Suprapubic skin (tissue), 4 donors: ENCODE results near the gene PRR36.

Source experiments
- EP300 ChIP-seq: sonication (generic); formaldehyde crosslinking; IDR thresholded peaks from one replicate; pipeline ENCODE4 v1.6.1; 2017; ENCODE audit warnings: antibody characterized with exemption
- POLR2A ChIP-seq, 2 donors: fragments of 450-650 bp; IDR thresholded peaks; one replicate each; pipeline ENCODE4 v1.6.1; 2017; ENCODE audit warnings: antibody characterized with exemption in 2 of 2, mild to moderate bottlenecking in 2 of 2, moderate library complexity in 2 of 2
- POLR2AphosphoS5 ChIP-seq, 3 donors: sonication (generic); formaldehyde crosslinking; IDR thresholded peaks; one replicate each; pipeline ENCODE4 v1.6.1; 2017; ENCODE audit warnings: antibody characterized with exemption in 3 of 3
- TF ChIP-seq, protein P1 (sequence below), 2 donors: fragments of 200-600 bp in 1 of 2; fragments of 450-650 bp in 1 of 2; sonication (generic) in 1 of 2; IDR thresholded peaks; one replicate each; pipeline ENCODE4 v1.5.1; 2016 to 2019; ENCODE audit warnings: antibody characterized with exemption in 2 of 2, mild to moderate bottlenecking in 1 of 2, moderate library complexity in 1 of 2

DNA sequence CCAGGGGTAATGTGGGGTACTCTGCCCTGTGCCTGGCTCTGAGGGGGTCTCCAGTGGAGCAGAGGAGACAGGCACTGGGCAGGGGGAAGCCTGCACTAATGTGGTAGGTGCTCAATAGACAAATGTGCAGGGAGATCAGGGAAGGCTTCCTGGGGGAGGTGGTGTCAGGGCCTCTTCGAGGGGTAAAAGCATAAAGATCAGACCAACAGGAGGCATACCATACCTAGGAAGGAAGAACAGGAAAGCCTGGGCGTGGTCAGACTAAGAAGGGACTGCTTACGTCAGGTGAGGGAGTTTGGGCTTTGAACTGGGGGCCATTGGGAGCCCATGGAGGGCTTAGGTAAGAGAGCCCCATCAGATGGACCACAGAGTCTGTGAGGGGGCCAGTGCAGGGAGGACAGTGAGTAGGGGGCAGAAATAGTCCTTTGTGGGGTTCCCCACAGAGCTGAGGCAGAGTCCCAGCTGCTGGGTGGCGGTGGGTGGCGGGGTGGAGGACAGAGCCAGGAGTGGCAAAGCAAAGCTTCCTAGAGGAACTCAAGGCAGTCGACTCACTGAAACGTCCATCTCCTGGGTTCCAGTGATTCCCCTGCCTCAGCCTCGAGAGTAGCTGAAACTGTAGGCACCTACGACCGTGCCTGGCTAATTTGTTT is 8.8 kb downstream of the PRR36 start:
- TF ChIP-seq, protein P1, sequence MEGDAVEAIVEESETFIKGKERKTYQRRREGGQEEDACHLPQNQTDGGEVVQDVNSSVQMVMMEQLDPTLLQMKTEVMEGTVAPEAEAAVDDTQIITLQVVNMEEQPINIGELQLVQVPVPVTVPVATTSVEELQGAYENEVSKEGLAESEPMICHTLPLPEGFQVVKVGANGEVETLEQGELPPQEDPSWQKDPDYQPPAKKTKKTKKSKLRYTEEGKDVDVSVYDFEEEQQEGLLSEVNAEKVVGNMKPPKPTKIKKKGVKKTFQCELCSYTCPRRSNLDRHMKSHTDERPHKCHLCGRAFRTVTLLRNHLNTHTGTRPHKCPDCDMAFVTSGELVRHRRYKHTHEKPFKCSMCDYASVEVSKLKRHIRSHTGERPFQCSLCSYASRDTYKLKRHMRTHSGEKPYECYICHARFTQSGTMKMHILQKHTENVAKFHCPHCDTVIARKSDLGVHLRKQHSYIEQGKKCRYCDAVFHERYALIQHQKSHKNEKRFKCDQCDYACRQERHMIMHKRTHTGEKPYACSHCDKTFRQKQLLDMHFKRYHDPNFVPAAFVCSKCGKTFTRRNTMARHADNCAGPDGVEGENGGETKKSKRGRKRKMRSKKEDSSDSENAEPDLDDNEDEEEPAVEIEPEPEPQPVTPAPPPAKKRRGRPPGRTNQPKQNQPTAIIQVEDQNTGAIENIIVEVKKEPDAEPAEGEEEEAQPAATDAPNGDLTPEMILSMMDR (IDR thresholded peaks at IDR 0.05), result no peak
- TF ChIP-seq POLR2AphosphoS5 (IDR thresholded peaks at IDR 0.05), result no peak
- no peak for TF ChIP-seq EP300
- TF ChIP-seq POLR2A (IDR thresholded peaks at IDR 0.05), result no peak
